H9 (cell line): ENCODE data around the gene GUCY1A1. TPM values are rescaled to one million over a fixed set of nuclear protein-coding genes. Genes with fewer than 3 reads are reported as not detected.

Experiments
- DNase-seq: peaks from one replicate; pipeline ENCODE4 v3.0.0-alpha.2; 2017
- H2AFZ ChIP-seq: one replicate; pipeline ENCODE4 v1.6.1; 2013; ENCODE audit warnings: mild to moderate bottlenecking, low read length, control low read depth, moderate library complexity
- H2AK5ac ChIP-seq: 2 replicates; pipeline ENCODE4 v1.6.1; 2013; ENCODE audit warnings: low read length, control low read depth, mixed read lengths; ENCODE audit not compliant: insufficient read length
- H2BK120ac ChIP-seq: one replicate; pipeline ENCODE4 v1.6.1; 2013; ENCODE audit warnings: low read depth, mild to moderate bottlenecking, low read length, control low read depth, inconsistent platforms; ENCODE audit not compliant: poor library complexity, severe bottlenecking
- H2BK12ac ChIP-seq: 2 replicates; pipeline ENCODE4 v1.6.1; 2013; ENCODE audit warnings: low read length, control low read depth, mixed read lengths, low read depth; ENCODE audit not compliant: insufficient read length
- H2BK15ac ChIP-seq: 2 replicates; pipeline ENCODE4 v1.6.1; 2013; ENCODE audit warnings: low read depth, low read length, control low read depth
- H2BK20ac ChIP-seq: one replicate; pipeline ENCODE4 v1.6.1; 2013; ENCODE audit warnings: low read depth, mild to moderate bottlenecking, low read length, control low read depth, inconsistent platforms; ENCODE audit not compliant: poor library complexity, severe bottlenecking
- H2BK5ac ChIP-seq: 2 replicates; pipeline ENCODE4 v1.6.1; 2013; ENCODE audit warnings: low read length, control low read depth, mixed read lengths; ENCODE audit not compliant: insufficient read length
- H3K14ac ChIP-seq: 2 replicates; pipeline ENCODE4 v1.6.1; 2013; ENCODE audit warnings: low read length, control low read depth; ENCODE audit not compliant: insufficient read depth
- H3K18ac ChIP-seq: 2 replicates; pipeline ENCODE4 v1.6.1; 2013; ENCODE audit warnings: low read depth, mild to moderate bottlenecking, mixed read lengths, low read length, control low read depth; ENCODE audit not compliant: insufficient read length
- H3K23ac ChIP-seq: 2 replicates; pipeline ENCODE4 v1.6.1; 2013; ENCODE audit warnings: low read length, control low read depth, mixed read lengths, low read depth; ENCODE audit not compliant: insufficient read length
- H3K23me2 ChIP-seq: 2 replicates; pipeline ENCODE4 v1.6.1; 2013; ENCODE audit warnings: low read depth, mild to moderate bottlenecking, mixed read lengths, low read length, control low read depth; ENCODE audit not compliant: insufficient read length, poor library complexity, severe bottlenecking
- H3K27ac ChIP-seq: 2 replicates; pipeline ENCODE4 v1.5.1; 2013; ENCODE audit warnings: low read length, control low read depth, mixed read lengths, low read depth; ENCODE audit not compliant: insufficient read length
- H3K27me3 ChIP-seq: 2 replicates; pipeline ENCODE4 v1.6.1; 2013; ENCODE audit warnings: low read length, control low read depth, inconsistent platforms; ENCODE audit not compliant: insufficient read depth
- H3K4ac ChIP-seq: 2 replicates; pipeline ENCODE4 v1.6.1; 2013; ENCODE audit warnings: low read depth, mild to moderate bottlenecking, control low read depth, inconsistent platforms, low read length, moderate library complexity
- H3K4me1 ChIP-seq: 2 replicates; pipeline ENCODE4 v1.6.1; 2013; ENCODE audit warnings: low read length, control low read depth, inconsistent platforms; ENCODE audit not compliant: insufficient read depth
- H3K4me2 ChIP-seq: 2 replicates; pipeline ENCODE4 v1.6.1; 2013; ENCODE audit warnings: low read length, control low read depth, mixed read lengths; ENCODE audit not compliant: insufficient read length, insufficient read depth
- H3K56ac ChIP-seq: 2 replicates; pipeline ENCODE4 v1.6.1; 2013; ENCODE audit warnings: low read depth, mild to moderate bottlenecking, mixed read lengths, low read length, control low read depth; ENCODE audit not compliant: insufficient read length
- H3K79me1 ChIP-seq: 2 replicates; pipeline ENCODE4 v1.6.1; 2013; ENCODE audit warnings: low read depth, mild to moderate bottlenecking, moderate library complexity, low read length, control low read depth, inconsistent platforms; ENCODE audit not compliant: insufficient read depth, poor library complexity, severe bottlenecking
- H3K79me2 ChIP-seq: 2 replicates; pipeline ENCODE4 v1.6.1; 2013; ENCODE audit warnings: low read length, control low read depth, inconsistent platforms; ENCODE audit not compliant: insufficient read depth
- H3K9ac ChIP-seq: 2 replicates; pipeline ENCODE4 v1.6.1; 2013; ENCODE audit warnings: low read length, control low read depth, mixed read lengths; ENCODE audit not compliant: insufficient read length; ENCODE audit errors: extremely low read depth
- H3K9me3 ChIP-seq: one replicate; pipeline ENCODE4 v1.6.1; 2013; ENCODE audit warnings: low read depth, low read length, inconsistent platforms; ENCODE audit not compliant: control insufficient read depth
- H3T11ph ChIP-seq: one replicate; pipeline ENCODE4 v1.6.1; 2013; ENCODE audit warnings: mild to moderate bottlenecking, low read length, control low read depth, inconsistent platforms
- H4K20me1 ChIP-seq: one replicate; pipeline ENCODE4 v1.6.1; 2013; ENCODE audit not compliant: control insufficient read depth, insufficient read length, insufficient read depth
- H4K5ac ChIP-seq: 2 replicates; pipeline ENCODE4 v1.6.1; 2013; ENCODE audit warnings: low read depth, mild to moderate bottlenecking, mixed read lengths, low read length, control low read depth; ENCODE audit not compliant: insufficient read length
- H4K8ac ChIP-seq: replicated peaks from 2 replicates; pipeline ENCODE4 v1.6.1; 2013; ENCODE audit warnings: low read length, control low read depth, mixed read lengths, low read depth; ENCODE audit not compliant: insufficient read length
- H4K91ac ChIP-seq: 2 replicates; pipeline ENCODE4 v1.6.1; 2013; ENCODE audit warnings: low read depth, mild to moderate bottlenecking, moderate library complexity, mixed read lengths, low read length, control low read depth; ENCODE audit not compliant: insufficient read length
- H3K27ac Mint-ChIP-seq, 3 experiments: 2 replicates in 2 of 3; 3 replicates in 1 of 3; pipeline ENCODE4 v1.8.0; 2020 to 2021; ENCODE audit warnings: mixed read lengths in 3 of 3, mild to moderate bottlenecking in 1 of 3, moderate library complexity in 1 of 3
- H3K27me3 Mint-ChIP-seq: 2 replicates; pipeline ENCODE4 v1.8.0; 2021; ENCODE audit warnings: low read depth, mild to moderate bottlenecking, moderate library complexity, mixed read lengths
- H3K36me3 Mint-ChIP-seq, 3 experiments: 2 replicates in 2 of 3; 3 replicates in 1 of 3; pipeline ENCODE4 v1.8.0; 2020 to 2021; ENCODE audit warnings: low read depth in 3 of 3, mixed read lengths in 3 of 3; ENCODE audit not compliant: insufficient read depth in 1 of 3
- H3K4me1 Mint-ChIP-seq, 2 experiments: 2 replicates each; pipeline ENCODE4 v1.8.0; 2020; ENCODE audit warnings: mixed read lengths in 2 of 2
- H3K4me3 Mint-ChIP-seq, 2 experiments: 2 replicates in 1 of 2; 3 replicates in 1 of 2; pipeline ENCODE4 v1.8.0; 2020 to 2021; ENCODE audit warnings: mild to moderate bottlenecking in 2 of 2, mixed read lengths in 2 of 2, moderate library complexity in 1 of 2
- H3K9me3 Mint-ChIP-seq, 2 experiments: 2 replicates in 1 of 2; 3 replicates in 1 of 2; pipeline ENCODE4 v1.8.0; 2020; ENCODE audit warnings: mild to moderate bottlenecking in 2 of 2, mixed read lengths in 2 of 2, moderate library complexity in 1 of 2
- WGBS: extraction: QIAGEN DNeasy Blood & Tissue Kit; methylation state at CpG from one replicate; pipeline ENCODE4 v1.1.7; 2013; ENCODE audit warnings: missing lambda C conversion rate, low lambda C conversion rate, mixed read lengths; ENCODE audit not compliant: insufficient read length; ENCODE audit errors: extremely low coverage; 5-methylcytosine and 5-hydroxymethylcytosine counted together
- total RNA-seq: library from RNA; stranded (reverse); gene quantifications from 2 replicates; pipeline ENCODE4 v1.2.1, GENCODE V29; 2021
- TF ChIP-seq, protein P1 (sequence below): fragments of 200-600 bp; sonication (generic); conservative IDR thresholded peaks from 3 replicates; pipeline ENCODE4 v1.8.0; 2021; ENCODE audit warnings: antibody characterized with exemption, mild to moderate bottlenecking

GUCY1A1 gene
- total RNA-seq, 1 experiment from 2014 or later: not detected

DNA sequence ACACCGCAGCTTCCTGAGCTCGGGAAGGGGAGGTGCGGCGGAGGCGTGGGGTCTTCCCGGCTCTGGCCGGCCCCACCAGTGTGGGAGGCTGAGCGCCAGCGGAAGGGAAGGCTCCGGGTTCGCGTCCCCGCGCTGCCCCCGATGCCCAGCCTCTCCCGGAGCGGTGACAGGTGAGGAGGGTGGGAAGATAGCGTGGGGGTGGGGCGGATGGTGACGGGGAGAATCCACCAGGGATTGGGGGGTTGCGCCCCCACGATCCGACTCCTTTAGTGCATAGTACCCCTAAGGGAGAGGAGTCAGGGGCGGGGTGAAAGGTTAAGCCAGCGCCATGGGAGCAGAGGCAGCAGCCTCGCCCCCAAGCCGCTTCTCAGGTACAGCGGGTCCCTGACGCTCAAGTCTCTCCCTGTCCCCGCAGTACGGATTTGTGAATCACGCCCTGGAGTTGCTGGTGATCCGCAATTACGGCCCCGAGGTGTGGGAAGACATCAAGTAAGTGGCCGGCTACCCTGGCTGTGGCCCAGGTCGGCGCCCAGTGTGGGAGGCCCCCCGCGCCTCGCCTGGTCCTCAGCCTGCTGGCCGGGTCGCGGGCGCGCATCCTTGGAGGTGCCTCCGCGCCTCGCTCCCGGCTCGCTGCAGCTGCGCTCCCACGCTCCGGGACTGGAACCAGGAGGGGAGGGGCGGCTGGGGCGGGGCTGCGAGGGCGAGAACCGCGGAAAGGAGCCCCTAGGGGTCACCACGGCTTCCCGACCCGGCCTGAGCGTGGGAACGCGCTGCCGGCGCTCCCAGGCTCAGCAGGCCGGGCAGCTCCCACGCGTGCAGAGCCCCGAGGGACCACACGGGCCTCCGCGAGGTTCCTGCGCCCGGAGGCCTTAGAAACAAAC lies 93.0 kb downstream of the GUCY1A1 start:
- Histone ChIP-seq H3K27ac (no peak overlapping the region), H3K23ac (no peak overlapping the region), H4K5ac (no peak overlapping the region), H3K18ac (no peak overlapping the region), H2BK15ac (no peak overlapping the region), H4K91ac (no peak overlapping the region), H2AK5ac (no peak overlapping the region), H3K56ac (no peak overlapping the region), H4K8ac (no peak overlapping the region), H3K9ac (no peak overlapping the region), H3K4me2 (peak overlapping the region; percentile 83), H3K27me3 (no peaks in the 10 kb centered on the region; the same call in 1 of the 2 replicates), H2AFZ (no peak overlapping the region), H3T11ph (no peak overlapping the region), H3K14ac (no peak overlapping the region), H2BK20ac (no peak overlapping the region), H3K4me1 (no peaks in the 10 kb centered on the region), H2BK120ac (no peak overlapping the region), H4K20me1 (no peaks in the 10 kb centered on the region), H3K79me2 (no peaks in the 10 kb centered on the region), H2BK12ac (no peak overlapping the region), H3K9me3 (no peaks in the 10 kb centered on the region), H2BK5ac (no peak overlapping the region), H3K79me1 (no peaks in the 10 kb centered on the region), H3K23me2 (peaks cover 7% of the 10 kb centered on the region), H3K4ac (no peak overlapping the region)
- no peaks in the 10 kb centered on the region for H3K36me3 Mint-ChIP-seq
- TF ChIP-seq, protein P1, sequence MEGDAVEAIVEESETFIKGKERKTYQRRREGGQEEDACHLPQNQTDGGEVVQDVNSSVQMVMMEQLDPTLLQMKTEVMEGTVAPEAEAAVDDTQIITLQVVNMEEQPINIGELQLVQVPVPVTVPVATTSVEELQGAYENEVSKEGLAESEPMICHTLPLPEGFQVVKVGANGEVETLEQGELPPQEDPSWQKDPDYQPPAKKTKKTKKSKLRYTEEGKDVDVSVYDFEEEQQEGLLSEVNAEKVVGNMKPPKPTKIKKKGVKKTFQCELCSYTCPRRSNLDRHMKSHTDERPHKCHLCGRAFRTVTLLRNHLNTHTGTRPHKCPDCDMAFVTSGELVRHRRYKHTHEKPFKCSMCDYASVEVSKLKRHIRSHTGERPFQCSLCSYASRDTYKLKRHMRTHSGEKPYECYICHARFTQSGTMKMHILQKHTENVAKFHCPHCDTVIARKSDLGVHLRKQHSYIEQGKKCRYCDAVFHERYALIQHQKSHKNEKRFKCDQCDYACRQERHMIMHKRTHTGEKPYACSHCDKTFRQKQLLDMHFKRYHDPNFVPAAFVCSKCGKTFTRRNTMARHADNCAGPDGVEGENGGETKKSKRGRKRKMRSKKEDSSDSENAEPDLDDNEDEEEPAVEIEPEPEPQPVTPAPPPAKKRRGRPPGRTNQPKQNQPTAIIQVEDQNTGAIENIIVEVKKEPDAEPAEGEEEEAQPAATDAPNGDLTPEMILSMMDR: no peak; the same call in 2 of the 3 replicates
- peaks cover 5 to 8% of the 10 kb centered on the region in 2 experiments; a peak in 2 of 4 replicates for H3K4me1 Mint-ChIP-seq
- no peak overlapping the region for H3K27ac Mint-ChIP-seq
- peak overlapping the region; percentile 56 to 76 for H3K4me3 Mint-ChIP-seq
- peak; percentile 39 for DNase-seq
- H3K9me3 Mint-ChIP-seq: no peaks in the 10 kb centered on the region
- no CpG with 5 or more reads among the region's 77 CpGs for WGBS
- H3K27me3 Mint-ChIP-seq: peaks cover 49% of the 10 kb centered on the region
